AG10803 (cell line): ENCODE results near the gene UBE4B.
"Not testable (repeated sequence)": the region's sequence is repeated elsewhere in the genome, so short reads cannot be mapped to it uniquely, and the experiment has no call there.

Source experiments
- DNase-seq: peaks from one replicate; pipeline ENCODE4 v3.0.0; 2010; ENCODE audit warnings: low read depth
- H3K4me3 ChIP-seq: 2 replicates; pipeline ENCODE4 v1.5.1; 2011; ENCODE audit warnings: mild to moderate bottlenecking, low read length, control low read depth
- TF ChIP-seq, protein P1 (sequence below): conservative IDR thresholded peaks from 2 replicates; pipeline ENCODE4 v1.5.1; 2011; ENCODE audit warnings: mild to moderate bottlenecking, low read length, control low read depth, inconsistent platforms

The UBE4B gene

DNA sequence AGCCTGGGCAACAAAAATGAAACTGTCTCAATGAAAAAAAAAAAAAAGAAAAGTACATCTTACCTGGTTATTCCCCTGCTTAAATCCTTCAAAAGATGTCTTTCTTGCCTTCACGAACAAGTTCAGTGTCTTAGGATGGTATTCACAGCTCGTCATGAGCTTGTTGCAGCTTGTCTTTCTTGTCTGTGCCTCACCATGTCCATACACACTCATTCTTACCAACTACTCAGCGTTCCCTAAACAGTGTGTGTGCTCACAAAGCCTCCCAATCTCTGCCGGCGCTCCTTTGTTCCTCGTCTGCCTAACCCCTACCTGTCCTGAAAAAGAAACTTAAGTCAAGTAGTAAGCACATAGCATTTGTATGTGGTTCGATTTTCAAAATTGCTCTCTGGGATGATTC is 31.1 kb downstream of the UBE4B start:
- TF ChIP-seq, protein P1, sequence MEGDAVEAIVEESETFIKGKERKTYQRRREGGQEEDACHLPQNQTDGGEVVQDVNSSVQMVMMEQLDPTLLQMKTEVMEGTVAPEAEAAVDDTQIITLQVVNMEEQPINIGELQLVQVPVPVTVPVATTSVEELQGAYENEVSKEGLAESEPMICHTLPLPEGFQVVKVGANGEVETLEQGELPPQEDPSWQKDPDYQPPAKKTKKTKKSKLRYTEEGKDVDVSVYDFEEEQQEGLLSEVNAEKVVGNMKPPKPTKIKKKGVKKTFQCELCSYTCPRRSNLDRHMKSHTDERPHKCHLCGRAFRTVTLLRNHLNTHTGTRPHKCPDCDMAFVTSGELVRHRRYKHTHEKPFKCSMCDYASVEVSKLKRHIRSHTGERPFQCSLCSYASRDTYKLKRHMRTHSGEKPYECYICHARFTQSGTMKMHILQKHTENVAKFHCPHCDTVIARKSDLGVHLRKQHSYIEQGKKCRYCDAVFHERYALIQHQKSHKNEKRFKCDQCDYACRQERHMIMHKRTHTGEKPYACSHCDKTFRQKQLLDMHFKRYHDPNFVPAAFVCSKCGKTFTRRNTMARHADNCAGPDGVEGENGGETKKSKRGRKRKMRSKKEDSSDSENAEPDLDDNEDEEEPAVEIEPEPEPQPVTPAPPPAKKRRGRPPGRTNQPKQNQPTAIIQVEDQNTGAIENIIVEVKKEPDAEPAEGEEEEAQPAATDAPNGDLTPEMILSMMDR, result no peak
- H3K4me3 ChIP-seq, result no peak overlapping the region
- no peak for DNase-seq

DNA sequence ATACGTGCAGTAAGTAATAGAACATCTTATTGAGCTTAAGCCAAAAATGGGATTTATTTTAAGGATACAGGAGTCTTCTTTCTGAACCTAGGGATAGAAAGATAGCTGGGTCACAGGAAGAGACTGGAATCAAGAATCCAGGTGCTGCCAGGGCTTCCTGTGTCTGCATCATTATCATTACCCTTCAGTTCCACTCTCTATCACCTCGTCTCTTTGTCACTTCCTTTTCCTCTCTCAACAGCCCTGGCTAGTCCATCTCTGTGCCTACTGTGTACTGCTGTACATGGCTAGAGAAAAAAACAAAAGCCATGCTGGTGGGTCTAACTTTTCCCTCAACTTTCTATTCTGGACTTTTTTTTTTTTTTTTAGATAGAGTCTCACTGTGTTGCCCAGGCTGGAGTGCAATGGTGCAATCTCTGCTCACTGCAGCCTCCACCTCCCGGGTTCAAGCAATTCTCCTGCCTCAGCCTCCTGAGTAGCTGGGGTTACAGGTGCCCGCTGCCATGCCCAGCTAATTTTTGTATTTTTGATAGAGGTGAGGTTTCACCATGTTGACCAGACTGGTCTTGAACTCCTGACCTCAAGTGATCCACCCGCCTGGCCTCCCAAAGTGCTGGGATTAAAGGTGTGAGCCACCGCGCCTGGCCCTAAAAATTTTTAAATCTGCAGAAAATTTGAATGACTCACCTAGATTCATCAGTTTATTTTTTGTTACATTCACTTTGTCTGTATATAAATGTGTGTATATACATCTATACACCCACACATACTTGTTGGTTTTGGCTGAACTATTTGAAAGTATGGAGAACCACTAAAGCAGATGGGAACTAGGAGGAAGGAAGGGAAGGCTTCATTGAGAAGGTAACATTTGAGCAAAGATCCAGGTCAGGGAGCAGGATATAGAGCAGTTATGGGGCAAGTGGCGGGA is 31.9 kb downstream of the UBE4B start:
- no peak for DNase-seq
- TF ChIP-seq, protein P1, result no peak
- H3K4me3 ChIP-seq, result no peak overlapping the region

DNA sequence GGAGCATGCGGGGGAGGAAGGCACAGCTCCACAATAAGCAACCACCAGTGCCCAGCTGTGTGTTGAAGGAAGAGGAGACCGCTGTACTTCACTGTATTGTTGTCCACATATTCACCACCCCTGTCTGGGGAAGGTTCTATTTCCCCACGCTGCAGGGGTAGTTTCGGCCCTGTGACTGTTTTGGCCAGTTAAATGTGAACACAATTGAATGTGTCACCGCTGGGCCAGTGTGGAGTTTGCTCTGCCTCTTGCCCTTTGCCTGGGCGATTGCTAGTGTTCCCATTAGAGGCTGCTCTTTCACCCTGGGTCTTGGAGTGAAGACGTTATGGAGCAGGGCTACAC is 32.6 kb downstream of the UBE4B start:
- H3K4me3 ChIP-seq, result no peak overlapping the region
- TF ChIP-seq, protein P1, result no peak
- DNase-seq, result no peak

DNA sequence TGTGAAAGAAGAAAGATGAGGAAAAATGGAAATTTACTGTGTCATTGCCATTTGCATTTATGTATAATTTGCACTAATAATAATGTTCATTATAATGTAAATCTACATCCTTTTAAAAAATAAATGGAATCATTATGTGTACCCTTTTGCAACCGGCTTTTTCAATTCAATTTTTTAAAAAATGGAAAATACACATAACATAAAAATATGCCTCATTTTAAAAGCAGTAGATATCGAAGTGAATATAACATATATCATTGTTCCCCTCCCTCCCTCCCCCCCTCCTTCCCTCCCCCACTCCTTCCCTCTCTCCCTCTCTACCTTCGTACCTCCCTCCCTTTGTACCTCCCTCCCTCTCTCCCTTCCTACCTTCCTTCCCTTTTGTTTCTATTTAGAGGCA is 33.0 kb downstream of the UBE4B start:
- H3K4me3 ChIP-seq, result no peak overlapping the region
- TF ChIP-seq, protein P1, result no peak
- no peak for DNase-seq

DNA sequence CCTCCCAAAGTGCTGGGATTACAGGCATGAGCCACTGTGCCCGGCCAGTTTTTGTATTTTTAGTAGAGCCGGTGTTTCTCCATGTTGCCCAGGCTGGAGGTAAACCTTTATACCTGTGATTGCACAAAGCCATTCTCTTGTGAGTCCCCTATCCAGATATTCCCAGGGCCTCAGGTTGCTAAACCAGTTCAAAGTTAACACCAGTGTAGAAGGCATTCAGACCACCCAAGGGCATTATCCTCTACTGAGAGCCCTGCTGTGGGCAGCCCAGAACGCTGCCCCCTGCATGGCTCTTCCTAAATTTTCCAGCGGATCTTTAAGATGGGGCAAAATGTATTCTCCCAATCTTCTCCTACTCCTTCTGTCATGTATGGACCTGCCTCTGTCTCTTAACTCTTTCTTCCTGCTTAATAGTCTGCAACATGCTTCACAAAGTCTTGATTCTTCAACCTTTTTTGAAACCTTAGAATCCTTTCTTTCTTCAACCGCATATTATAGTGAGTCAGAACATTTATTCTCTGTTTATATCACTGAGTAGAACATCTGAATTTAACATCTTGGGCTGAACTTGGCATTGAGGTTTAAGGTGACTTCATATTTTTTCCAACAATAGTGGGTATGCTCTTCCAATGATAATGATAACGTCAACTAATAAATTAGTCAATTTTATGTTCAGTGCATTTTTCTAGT is 36.0 kb downstream of the UBE4B start:
- DNase-seq, result no peak
- TF ChIP-seq, protein P1, result no peak
- H3K4me3 ChIP-seq, result no peak overlapping the region

DNA sequence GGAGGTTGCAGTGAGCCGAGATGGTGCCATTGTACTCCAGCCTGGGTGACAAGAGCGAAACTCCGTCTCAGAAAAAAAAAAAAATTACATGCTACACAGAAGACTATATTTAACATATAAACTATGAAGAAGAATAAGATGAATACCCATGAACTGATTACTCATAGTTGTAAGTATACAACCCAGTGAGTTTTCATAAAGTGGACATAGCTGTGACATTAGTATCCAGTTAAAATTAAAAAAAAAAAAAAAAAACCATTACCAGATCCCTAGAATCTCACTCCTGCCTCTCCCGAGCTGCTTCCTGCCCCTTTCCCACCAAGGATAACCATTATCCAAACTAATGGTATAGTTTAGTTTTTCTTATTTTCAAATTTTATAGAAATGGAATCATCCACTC is 37.4 kb downstream of the UBE4B start:
- H3K4me3 ChIP-seq, result no peak overlapping the region
- DNase-seq, result no peak
- TF ChIP-seq, protein P1, result no peak

DNA sequence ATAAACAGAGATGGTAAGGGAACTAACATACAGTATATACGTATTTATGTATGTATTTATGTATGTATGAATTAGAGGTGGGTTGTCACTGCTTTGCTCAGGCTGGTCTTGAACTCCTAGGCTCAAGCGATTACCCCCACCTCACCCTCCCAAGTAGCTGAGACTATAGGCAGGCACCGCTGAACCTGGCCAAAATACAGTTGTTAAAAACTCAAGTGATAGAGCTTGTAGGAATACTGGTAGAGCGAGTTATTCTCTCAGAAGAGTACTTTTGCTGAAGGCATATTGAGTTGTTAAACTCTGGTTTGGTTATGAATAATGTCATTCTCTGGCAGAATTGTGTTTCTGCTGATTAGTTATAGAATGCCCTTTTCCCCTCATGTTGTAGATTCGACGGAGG is 38.9 kb downstream of the UBE4B start:
- no peak for DNase-seq
- no peak overlapping the region for H3K4me3 ChIP-seq
- TF ChIP-seq, protein P1, result no peak

DNA sequence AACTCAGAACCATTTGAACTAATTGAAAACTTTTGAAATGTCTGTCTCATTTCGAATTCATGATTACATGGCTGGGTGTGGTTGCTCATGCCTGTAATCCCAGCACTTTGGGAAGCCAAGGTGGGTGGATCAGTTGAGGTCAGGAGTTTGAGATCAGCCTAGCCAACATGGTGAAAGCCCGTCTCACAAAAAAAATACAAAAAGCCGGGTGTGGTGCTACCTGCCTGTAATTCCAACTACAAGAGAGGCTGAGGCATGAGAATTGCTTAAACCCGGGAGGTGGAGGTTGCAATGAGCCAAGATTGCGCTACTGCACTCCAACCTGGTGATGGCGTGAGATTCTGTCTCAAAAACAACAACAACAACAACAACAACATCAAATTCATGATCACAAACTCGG is 40.6 kb downstream of the UBE4B start:
- not testable (repeated sequence) for DNase-seq

More for the DNA sequence above, 40.6 kb downstream of the UBE4B start:
- H3K4me3 ChIP-seq, result not testable (repeated sequence)
